ENCODE data around the gene CRYGA.

DNA sequence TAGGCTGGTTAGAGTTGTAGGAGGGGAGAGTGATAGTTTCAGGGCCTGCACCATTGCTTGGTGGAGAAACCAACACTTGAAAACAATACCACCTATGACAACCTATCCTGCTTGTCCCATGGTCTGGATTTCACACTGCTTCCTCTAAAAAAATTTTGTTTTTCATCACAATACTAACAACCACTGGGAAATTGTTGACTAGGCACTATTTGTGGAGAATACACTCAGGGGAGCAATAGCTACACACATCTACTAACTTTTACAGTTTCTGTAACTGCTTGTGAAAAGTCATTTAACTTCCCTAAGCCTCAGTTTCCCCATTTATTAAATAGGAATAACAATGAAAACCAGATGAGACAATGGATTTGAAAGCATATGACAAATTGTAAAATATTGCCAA lies 13.3 kb downstream of the CRYGA start:
- TF ChIP-seq, protein P1, sequence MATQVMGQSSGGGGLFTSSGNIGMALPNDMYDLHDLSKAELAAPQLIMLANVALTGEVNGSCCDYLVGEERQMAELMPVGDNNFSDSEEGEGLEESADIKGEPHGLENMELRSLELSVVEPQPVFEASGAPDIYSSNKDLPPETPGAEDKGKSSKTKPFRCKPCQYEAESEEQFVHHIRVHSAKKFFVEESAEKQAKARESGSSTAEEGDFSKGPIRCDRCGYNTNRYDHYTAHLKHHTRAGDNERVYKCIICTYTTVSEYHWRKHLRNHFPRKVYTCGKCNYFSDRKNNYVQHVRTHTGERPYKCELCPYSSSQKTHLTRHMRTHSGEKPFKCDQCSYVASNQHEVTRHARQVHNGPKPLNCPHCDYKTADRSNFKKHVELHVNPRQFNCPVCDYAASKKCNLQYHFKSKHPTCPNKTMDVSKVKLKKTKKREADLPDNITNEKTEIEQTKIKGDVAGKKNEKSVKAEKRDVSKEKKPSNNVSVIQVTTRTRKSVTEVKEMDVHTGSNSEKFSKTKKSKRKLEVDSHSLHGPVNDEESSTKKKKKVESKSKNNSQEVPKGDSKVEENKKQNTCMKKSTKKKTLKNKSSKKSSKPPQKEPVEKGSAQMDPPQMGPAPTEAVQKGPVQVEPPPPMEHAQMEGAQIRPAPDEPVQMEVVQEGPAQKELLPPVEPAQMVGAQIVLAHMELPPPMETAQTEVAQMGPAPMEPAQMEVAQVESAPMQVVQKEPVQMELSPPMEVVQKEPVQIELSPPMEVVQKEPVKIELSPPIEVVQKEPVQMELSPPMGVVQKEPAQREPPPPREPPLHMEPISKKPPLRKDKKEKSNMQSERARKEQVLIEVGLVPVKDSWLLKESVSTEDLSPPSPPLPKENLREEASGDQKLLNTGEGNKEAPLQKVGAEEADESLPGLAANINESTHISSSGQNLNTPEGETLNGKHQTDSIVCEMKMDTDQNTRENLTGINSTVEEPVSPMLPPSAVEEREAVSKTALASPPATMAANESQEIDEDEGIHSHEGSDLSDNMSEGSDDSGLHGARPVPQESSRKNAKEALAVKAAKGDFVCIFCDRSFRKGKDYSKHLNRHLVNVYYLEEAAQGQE (IDR thresholded peaks at IDR 0.05; ENCODE audit: insufficient replicate concordance, low read depth), result no peak
- TF ChIP-seq, protein P2, sequence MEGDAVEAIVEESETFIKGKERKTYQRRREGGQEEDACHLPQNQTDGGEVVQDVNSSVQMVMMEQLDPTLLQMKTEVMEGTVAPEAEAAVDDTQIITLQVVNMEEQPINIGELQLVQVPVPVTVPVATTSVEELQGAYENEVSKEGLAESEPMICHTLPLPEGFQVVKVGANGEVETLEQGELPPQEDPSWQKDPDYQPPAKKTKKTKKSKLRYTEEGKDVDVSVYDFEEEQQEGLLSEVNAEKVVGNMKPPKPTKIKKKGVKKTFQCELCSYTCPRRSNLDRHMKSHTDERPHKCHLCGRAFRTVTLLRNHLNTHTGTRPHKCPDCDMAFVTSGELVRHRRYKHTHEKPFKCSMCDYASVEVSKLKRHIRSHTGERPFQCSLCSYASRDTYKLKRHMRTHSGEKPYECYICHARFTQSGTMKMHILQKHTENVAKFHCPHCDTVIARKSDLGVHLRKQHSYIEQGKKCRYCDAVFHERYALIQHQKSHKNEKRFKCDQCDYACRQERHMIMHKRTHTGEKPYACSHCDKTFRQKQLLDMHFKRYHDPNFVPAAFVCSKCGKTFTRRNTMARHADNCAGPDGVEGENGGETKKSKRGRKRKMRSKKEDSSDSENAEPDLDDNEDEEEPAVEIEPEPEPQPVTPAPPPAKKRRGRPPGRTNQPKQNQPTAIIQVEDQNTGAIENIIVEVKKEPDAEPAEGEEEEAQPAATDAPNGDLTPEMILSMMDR (IDR thresholded peaks at IDR 0.05; ENCODE audit: insufficient read depth, low read length), result no peak
